Motor neuron (in vitro differentiated cells): ENCODE measurements around the gene OR6C75. TPM values are rescaled to one million over a fixed set of nuclear protein-coding genes. Genes with fewer than 3 reads are reported as not detected.
"Not testable (repeated sequence)": the region's sequence is repeated elsewhere in the genome, so short reads cannot be mapped to it uniquely, and the experiment has no call there.

Experiments
- ATAC-seq, 8 experiments: fragments of 200-7000 bp; cut with Tn5 transposase; replicated peaks in 6 of 8; 2 replicates each; pipeline ENCODE4 v1.8.0; 2021; ENCODE audit warnings: mild to moderate bottlenecking in 8 of 8, moderate library complexity in 8 of 8
- H3K27ac ChIP-seq, 2 donors: fragments of 250-450 bp; sonication (Bioruptor Pico); 2 replicates each; pipeline ENCODE4 v1.9.0; 2021; ENCODE audit warnings: antibody characterized with exemption in 2 of 2, mild to moderate bottlenecking in 2 of 2, moderate library complexity in 1 of 2
- H3K4me1 ChIP-seq, 2 donors: fragments of 250-450 bp; sonication (Bioruptor Pico); replicated peaks in 1 of 2; 2 replicates each; pipeline ENCODE4 v1.6.1; 2021; ENCODE audit warnings: antibody characterized with exemption in 2 of 2, mild to moderate bottlenecking in 2 of 2, moderate library complexity in 1 of 2
- H3K4me3 ChIP-seq, 5 donors: fragments of 250-450 bp; sonication (Bioruptor Pico); 2 replicates each; pipeline ENCODE4 v1.9.0; 2021; ENCODE audit warnings: antibody characterized with exemption in 5 of 5, mild to moderate bottlenecking in 5 of 5, moderate library complexity in 4 of 5
- WGBS, 10 experiments: fragments of 450-650 bp; shearing (Covaris generic); methylation state at CpG; one replicate each; pipeline ENCODE4 v1.0.0; 2022; 5-methylcytosine and 5-hydroxymethylcytosine counted together
- in situ Hi-C, 9 experiments: fragments of 400-800 bp; cut with MboI; loops; one replicate each; pipeline ENCODE4 v1.15.0; 2021; ENCODE audit warnings: low sequenced_read_pairs in 9 of 9, low pct_unique_long_range_greater_than_20kb in 2 of 9; ENCODE audit not compliant: unreplicated experiment in 9 of 9
- total RNA-seq, 8 experiments: library from RNA; unstranded; fragments of 300-600 nt; gene quantifications; 2 replicates each; pipeline versions ENCODE4 v1.2.3 to v1.2.4, GENCODE V29; 2022

OR6C75 gene
- total RNA-seq, result under 1 TPM in 5 of 8 experiments, not detected in 3; 0.05 to 0.49 (median 0.21) TPM

DNA sequence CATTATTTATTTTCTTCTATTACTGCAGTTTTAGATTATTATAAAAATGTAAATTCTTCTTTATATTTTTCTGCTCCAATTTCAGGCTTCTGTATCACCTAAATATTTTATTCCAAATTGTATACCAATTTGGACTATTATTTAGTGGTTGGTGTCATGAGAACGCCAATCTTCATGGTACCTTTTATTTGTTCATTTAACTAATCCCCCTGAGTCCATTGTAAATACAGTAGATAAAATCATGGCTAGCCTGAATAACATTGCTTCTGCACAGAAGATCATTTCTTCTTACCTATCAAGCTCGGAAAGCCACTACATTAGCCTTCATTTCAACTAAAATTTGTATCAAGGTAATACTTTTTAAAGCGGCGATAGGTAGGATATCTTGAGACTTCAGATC, at the start of gene OR6C75:
OR6C75 (plus strand) TSS at position 301 of the 400 bp plus-strand sequence. CDS start 2,136 bp downstream, outside the sequence.
- Histone ChIP-seq H3K4me1 (no peaks in the 10 kb centered on the region), H3K4me3 (no peak within 1 kb of the TSS), H3K27ac (no peak within 1 kb of the TSS)
- in situ Hi-C loops, result no loop called here
- ATAC-seq, result no peak
- WGBS, 10 experiments, result 6 to 100% (median 88%) methylated on average over 2 to 4 of the region's 4 CpGs

DNA sequence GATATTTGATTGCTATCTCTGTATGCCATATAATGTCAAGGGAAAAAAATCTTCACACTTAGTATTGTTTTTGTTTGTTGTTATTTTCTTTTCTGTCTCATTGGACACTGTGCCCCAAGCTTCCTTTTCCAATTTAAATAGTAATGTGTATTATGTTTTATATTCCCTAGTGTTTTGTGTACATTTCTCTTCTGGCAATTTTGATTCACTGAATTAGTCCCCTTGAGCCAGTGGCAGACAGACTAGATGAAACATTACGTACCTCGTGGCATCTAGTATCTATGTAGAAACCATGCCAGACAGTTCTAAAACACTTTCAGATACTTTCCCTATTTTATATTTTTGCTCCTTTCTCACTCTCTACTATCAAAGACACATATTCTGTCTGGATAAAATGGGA, 48.7 kb upstream of the OR6C75 start, which contains the start of gene OR6C1:
OR6C1 (plus strand) TSS at position 301 of the 400 bp plus-strand sequence. CDS start 6,257 bp downstream, outside the sequence.
- Histone ChIP-seq H3K4me3 (no peak within 1 kb of the TSS), H3K27ac (no peak within 1 kb of the TSS), H3K4me1 (no peaks in the 10 kb centered on the region)
- no peak for ATAC-seq
- WGBS, 10 experiments, result 0 to 100% (median 83%) methylated on average over 2 of the region's 2 CpGs; no CpG with 5 or more reads in 1 of the 10 experiments
- in situ Hi-C loops, result no loop called here

DNA sequence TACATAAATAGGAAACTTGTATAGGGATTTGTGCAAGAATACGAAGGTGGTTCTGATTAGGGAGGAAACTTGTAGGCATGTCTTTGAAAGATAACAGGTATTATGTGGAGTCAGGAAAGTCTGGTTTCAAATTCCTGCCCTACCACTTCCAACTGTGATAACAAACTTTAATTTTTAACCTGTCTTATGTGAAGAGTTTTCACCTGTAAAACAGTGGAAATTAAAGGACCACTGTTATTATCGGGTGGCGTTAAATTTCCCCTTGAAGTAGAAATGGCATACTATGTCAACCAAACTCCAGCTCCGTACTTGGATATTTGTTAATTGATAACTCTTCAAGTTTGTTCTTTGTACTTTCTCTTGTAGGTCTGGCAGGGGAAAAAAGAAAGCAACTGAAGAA, 42.6 kb upstream of the OR6C75 start:
- ATAC-seq, result no peak
- 11 to 94% (median 73%) methylated on average over 1 to 4 of the region's 4 CpGs for WGBS, 10 experiments
- no peak overlapping the region for H3K4me3 ChIP-seq
- no peaks in the 10 kb centered on the region for H3K4me1 ChIP-seq
- in situ Hi-C loops, result no loop called here
- no peak overlapping the region for H3K27ac ChIP-seq

DNA sequence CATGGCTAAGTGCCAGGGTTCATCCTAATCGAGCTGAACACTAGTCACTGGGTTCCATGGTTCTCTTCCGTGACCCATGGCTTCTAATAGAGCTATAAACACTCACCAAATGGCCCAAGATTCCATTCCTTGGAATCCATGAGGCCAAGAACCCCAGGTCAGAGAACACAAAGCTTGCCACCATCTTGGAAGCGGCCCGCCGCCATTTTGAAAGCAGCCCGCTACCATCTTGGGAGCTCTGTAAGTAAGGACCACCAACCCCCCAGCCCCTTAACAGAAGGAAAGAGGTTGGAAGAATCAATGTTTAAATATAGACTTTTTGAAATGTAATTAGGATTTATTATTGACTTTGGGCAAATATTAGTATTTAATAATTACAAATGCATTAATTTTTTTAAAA, 37.0 kb upstream of the OR6C75 start:
- H3K27ac ChIP-seq, H3K4me3 ChIP-seq, in situ Hi-C loops, ATAC-seq, H3K4me1 ChIP-seq: not testable (repeated sequence)
- 66 to 100% (median 97%) methylated on average over 1 to 6 of the region's 6 CpGs; no CpG with 5 or more reads in 3 of the 10 experiments for WGBS, 10 experiments

DNA sequence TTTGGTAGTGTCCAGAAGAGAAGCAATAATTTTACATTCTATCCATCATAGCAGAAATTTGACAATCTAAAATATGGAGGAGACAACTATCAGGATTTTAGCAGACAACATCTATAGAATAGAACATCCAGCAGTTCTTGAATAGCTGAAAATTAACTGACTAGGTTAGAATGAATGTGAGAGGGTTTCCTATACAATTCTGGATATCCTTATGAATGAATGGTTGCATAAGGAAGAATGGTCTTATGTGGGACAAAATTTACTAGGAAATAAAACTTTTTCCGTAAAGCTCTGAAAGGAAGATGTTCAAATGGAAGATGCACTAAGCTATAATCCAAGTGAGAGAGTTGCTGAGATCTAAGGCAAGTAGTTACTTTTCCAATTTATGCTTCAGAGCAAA, 32.3 kb upstream of the OR6C75 start, which contains the start of gene OR6C3:
OR6C3 (plus strand) TSS at position 301 of the 400 bp plus-strand sequence. CDS start 955 bp downstream, outside the sequence.
- ATAC-seq, result no peak
- Histone ChIP-seq H3K4me1 (peaks cover 4 to 13% of the 10 kb centered on the region in 2 donors), H3K27ac (no peak within 1 kb of the TSS), H3K4me3 (no peak within 1 kb of the TSS)
- in situ Hi-C loops, result no loop called here
- 25 to 100% (median 89%) methylated on average over 1 of the region's 1 CpG; no CpG with 5 or more reads in 3 of the 10 experiments for WGBS, 10 experiments

DNA sequence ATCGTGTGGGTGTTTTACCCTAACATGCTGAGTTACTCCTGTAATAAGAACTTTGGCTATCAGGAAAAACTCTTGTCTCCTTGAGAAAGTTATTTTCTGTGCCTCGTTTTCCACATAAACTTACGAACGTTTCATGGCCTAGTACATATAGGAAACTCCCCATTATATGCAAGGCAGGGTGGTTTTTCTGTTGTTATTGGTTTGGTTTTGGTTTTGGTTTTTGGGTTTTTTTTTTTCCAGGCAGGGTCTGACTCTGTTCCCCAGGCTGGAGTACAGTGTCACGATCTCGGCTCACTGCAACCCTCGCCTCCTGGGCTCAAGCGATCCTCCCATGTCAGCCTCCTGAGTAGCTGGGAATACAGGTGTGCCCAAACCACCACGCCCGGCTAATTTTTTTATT, 26.8 kb upstream of the OR6C75 start:
- peaks cover 4 to 13% of the 10 kb centered on the region in 2 donors for H3K4me1 ChIP-seq
- in situ Hi-C loops, result no loop called here
- no peak for ATAC-seq
- no peak overlapping the region for H3K4me3 ChIP-seq
- H3K27ac ChIP-seq, result no peak overlapping the region
- WGBS, 10 experiments, result 0 to 94% (median 59%) methylated on average over 2 to 9 of the region's 10 CpGs; no CpG with 5 or more reads in 2 of the 10 experiments

DNA sequence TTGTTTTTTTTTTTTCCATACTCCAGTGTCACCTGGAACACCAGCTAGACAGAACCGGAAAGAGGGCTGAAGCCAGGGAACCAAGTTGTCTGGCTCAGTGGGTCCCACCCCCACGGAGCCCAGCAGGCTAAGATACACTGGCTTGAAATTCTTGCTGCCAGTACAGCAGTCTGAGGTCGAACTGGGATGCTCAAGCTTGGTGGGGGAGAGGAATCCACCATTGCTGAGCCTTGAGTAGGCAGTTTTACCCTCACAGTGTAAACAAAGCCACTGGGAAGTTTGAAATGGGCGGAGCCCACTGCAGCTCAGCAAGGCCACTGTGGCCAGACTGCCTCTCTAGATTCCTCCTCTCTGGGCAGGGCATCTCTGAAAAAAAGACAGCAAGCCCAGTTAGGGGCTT, 7.4 kb upstream of the OR6C75 start:
- H3K4me3 ChIP-seq, H3K27ac ChIP-seq, in situ Hi-C loops, ATAC-seq, H3K4me1 ChIP-seq: not testable (repeated sequence)
- 20 to 100% (median 72%) methylated on average over 1 to 4 of the region's 4 CpGs; no CpG with 5 or more reads in 5 of the 10 experiments for WGBS, 10 experiments

DNA sequence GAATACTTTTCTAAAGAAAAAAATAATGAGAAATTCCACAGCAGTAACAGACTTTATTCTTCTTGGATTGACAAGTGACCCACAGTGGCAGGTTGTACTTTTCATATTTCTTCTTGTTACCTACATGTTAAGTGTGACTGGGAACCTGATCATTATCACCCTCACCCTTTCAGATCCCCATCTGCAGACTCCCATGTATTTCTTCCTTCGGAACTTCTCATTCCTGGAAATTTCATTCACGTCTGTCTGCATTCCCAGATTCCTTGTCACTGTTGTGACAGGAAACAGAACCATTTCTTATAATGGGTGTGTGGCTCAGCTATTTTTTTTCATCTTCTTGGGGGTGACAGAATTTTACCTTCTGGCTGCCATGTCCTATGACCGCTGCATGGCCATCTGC, 2.3 kb downstream of the OR6C75 start:
- H3K27ac ChIP-seq, result no peak overlapping the region
- 0 to 100% (median 83%) methylated on average over 1 to 3 of the region's 3 CpGs; no CpG with 5 or more reads in 2 of the 10 experiments for WGBS, 10 experiments
- no peak overlapping the region for H3K4me3 ChIP-seq
- H3K4me1 ChIP-seq, result no peaks in the 10 kb centered on the region
- ATAC-seq, result no peak
- in situ Hi-C loops, result no loop called here

DNA sequence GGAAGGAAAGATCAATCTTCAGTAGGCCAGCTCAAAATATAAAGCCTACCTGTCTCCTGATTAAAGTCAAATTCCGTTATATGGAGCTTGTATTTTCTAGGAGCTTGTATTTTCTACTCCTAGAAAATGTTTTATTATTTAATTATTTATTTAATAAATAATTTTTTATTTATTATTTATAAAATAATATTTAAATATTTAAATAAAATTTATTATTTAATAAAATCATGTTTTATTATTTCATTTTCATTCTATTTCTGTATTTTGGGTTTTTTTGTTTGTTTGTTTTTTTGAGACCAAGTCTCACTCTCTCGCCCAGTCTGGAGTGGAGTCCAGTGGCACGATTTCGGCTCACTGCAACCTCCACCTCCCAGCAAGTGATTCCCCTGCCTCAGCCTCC, 9.7 kb downstream of the OR6C75 start:
- in situ Hi-C loops, result no loop called here
- Histone ChIP-seq H3K4me3 (no peak overlapping the region), H3K4me1 (no peaks in the 10 kb centered on the region), H3K27ac (no peak overlapping the region)
- no peak for ATAC-seq
- 39 to 100% (median 53%) methylated on average over 1 to 4 of the region's 4 CpGs; no CpG with 5 or more reads in 3 of the 10 experiments for WGBS, 10 experiments

DNA sequence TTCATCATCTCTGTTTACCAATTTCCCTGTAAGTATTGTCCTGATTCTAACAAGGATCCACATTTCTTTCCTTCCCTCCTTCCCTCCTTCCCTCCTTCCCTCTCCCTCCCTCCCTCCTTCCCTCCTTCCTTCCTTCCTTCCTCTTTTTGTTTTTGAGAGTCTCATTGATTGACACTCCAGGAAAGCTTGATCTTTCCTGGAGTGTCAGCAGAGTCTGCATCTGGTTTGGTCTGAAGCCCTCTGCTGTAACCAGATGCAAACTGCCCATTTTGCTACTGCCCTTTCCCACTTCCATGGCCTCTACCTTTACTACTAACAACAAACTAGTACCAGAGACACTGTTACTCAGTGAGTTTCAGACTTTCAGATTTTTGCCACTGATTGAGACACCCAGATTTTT, 23.1 kb downstream of the OR6C75 start:
- H3K4me3 ChIP-seq, result no peak overlapping the region
- no peaks in the 10 kb centered on the region for H3K4me1 ChIP-seq
- no peak overlapping the region for H3K27ac ChIP-seq
- no peak for ATAC-seq
- in situ Hi-C loops, result no loop called here

DNA sequence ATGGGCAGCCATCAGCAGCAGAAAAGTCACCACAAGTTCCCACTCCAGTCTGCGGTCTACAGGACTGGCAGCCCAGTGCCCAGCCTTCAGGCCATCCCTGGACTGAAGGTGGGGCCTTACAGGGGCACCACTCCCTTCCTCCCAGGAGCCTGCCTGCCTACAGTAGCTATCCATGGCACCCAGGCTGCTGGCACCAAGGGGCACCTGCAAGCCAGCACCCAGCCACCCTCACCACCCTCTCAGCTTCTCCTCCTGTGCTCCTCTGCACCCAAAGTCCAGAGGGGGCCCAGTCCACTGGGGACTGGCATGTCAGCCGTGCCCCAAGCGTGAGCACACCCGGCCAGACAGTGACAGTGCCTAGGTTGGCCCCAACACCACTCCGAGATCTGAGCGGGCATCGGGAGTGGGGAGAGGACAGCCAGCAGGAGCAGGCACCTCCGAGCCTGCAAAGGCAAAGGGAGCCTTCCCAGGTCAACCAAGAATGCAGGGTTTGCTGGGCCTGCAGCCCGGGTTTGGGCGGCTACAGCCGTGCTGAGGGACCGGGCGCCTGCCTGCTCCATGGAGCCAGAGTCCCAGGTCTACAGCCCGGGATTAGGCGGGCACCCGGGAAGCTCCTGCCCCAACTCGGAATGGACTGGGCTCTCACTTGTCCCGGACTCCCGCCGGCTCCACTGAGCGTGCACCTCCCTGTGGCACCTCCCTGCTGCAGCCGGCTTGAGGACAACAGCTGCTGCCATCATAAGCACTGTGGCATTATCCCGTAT, 29.4 kb downstream of the OR6C75 start:
- H3K27ac ChIP-seq, result no peak overlapping the region
- no peak overlapping the region for H3K4me3 ChIP-seq
- in situ Hi-C loops, result no loop called here
- WGBS, 10 experiments, result 10 to 100% (median 63%) methylated on average over 1 to 8 of the region's 23 CpGs; no CpG with 5 or more reads in 4 of the 10 experiments
- H3K4me1 ChIP-seq, result no peaks in the 10 kb centered on the region
- no peak for ATAC-seq

DNA sequence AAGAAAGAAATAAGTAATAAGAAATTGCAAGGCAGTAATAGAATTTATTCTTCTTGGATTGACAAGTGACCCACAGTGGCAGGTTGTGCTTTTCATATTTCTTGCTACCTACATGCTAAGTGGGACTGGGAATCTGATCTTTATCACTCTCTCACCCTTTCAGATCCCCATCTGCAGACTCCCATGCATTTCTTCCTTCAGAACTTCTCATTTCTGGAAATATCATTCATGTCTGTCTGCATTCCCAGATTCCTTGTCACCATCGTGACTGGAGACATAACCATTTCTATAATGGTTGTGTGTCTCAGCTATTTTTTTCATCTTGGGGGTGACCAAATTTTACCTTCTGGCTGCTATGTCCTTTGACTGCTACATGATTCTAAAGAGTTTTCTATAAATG, 33.6 kb downstream of the OR6C75 start:
- Histone ChIP-seq H3K4me3 (no peak overlapping the region), H3K4me1 (no peaks in the 10 kb centered on the region), H3K27ac (no peak overlapping the region)
- in situ Hi-C loops, result no loop called here
- no peak for ATAC-seq
- 0 to 100% (median 61%) methylated on average over 1 of the region's 1 CpG; no CpG with 5 or more reads in 2 of the 10 experiments for WGBS, 10 experiments

DNA sequence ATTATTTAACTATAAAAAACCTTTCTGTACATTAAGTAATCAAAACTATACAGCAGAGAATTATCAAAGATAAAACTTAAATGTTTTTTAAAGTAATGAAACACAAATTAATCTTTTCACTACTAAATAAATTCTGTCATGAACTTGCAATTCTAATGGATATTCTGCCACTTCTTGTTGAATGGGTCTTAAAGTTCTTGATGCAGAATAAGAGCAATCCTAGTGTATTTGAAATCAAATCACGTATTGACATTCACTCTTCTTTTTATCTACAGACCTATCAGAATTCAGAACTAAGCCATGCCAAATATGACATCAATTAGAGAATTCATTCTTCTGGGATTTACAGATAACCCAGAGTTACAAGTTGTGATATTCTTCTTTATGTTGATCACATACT, 37.5 kb downstream of the OR6C75 start, which contains the start of gene OR6C65:
OR6C65 (plus strand) TSS at position 301 of the 400 bp plus-strand sequence; CDS start at position 301, 0 bp downstream.
- no peak within 1 kb of the TSS for H3K4me3 ChIP-seq
- no peak within 1 kb of the TSS for H3K27ac ChIP-seq
- H3K4me1 ChIP-seq, result no peaks in the 10 kb centered on the region
- 0 to 100% (median 80%) methylated on average over 1 of the region's 1 CpG; no CpG with 5 or more reads in 1 of the 10 experiments for WGBS, 10 experiments
- ATAC-seq, result no peak
- in situ Hi-C loops, result no loop called here
